Measurements from ENCODE around the gene MYL5.
"Not testable (repeated sequence)": the region's sequence is repeated elsewhere in the genome, so short reads cannot be mapped to it uniquely, and the experiment has no call there.

The MYL5 gene

DNA sequence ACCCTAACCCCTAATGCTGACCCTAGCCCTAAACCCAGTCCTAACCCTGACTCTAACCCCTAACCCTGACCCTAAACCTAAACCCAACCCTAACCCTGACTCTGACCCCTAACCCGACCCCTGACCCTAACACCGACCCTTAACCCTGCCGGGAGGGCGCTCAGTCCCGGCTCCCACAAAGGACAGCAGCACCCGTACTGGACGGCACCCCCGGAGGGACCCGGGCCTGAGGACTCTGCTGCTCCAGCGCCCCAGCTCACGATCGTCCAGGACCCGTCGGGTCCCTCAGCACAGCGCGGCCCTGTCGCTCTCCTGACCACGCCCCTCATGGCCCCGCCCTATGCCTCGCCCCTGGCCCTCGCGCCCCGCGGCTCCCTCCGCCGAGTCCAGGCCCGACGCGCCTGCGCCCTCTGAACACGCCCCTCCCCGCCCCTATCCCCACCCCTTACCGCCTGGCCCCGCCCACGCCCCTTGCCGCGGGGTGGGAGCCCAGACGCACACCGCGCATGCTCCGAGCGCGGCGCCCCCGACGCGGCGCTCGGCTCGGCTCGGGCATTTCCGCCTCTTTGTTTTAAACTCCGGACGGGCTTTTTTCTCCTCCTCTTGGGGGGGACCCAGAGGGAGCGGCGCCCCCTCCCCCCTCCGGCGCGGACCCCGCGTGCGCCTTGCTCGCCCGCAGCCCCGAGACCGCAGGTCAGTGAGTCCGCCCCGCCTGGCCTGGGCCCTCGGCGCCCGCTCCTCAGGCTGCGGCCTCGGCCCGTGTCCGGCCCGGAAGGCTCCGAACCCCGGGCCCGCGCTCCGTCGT, 31.1 kb downstream of the MYL5 start, which contains the start of gene PCGF3:
Gene PCGF3 (plus strand): TSS at position 555 of the 805 bp plus-strand sequence. CDS start 27,849 bp downstream, outside the sequence.
- peak; percentile 97 for DNase-seq (ENCODE audit: low read depth)

DNA sequence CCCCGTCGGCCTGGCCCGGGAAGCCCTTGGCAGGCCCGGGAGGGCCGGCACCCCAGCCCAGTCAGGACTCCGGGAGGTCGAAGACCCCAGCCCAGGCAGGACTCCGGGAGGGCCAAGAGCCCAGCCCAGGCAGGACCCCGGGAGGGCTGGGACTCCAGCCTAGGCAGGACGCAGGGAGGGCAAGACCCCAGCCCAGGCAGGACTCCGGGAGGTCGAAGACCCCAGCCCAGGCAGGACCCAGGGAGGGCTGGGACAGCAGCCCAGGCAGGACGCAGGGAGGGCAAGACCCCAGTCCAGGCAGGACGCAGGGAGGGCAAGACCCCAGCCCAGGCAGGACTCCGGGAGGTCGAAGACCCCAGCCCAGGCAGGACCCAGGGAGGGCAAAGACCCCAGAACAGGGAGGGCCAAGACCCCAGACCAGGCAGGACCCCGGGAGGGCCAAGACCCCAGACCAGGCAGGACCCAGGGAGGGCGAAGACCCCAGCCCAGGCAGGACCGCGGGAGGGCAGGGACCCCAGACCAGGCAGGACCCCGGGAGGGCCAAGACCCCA, 31.8 kb downstream of the MYL5 start:
- not testable (repeated sequence) for DNase-seq (ENCODE audit: low read depth)

DNA sequence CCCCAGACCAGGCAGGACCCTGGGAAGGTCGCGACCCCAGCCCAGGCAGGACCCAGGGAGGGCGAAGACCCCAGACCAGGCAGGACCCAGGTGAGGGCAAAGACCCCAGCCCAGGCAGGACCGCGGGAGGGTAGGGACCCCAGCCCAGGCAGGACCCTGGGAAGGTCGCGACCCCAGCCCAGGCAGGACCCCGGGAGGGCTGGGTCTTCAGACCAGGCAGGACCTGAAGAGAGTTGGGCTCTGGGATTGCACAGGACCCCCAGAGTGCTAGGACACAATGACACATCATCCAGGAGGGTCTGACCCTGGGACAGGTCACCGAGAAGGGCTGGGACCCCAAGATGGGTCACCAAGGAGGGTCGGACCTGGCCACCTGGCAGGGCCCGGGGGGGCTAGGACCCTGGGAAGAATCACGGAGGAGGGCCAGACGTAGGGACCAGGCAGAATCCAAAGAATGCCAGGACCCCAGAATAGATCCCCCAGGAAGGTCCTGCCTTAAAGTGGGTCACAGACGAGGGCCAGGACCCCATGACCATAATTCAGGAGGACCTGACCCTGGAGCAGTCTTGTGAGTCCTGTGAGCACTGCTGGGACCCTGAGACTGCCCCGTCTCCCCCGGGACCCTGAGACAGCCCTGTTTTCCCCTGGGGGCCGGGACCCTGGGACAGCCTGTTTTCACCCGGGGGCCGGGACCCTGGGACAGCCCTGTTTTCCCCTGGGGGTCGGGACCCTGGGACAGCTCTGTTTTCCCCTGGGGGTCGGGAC, 32.7 kb downstream of the MYL5 start:
- no peak for DNase-seq (ENCODE audit: low read depth)

DNA sequence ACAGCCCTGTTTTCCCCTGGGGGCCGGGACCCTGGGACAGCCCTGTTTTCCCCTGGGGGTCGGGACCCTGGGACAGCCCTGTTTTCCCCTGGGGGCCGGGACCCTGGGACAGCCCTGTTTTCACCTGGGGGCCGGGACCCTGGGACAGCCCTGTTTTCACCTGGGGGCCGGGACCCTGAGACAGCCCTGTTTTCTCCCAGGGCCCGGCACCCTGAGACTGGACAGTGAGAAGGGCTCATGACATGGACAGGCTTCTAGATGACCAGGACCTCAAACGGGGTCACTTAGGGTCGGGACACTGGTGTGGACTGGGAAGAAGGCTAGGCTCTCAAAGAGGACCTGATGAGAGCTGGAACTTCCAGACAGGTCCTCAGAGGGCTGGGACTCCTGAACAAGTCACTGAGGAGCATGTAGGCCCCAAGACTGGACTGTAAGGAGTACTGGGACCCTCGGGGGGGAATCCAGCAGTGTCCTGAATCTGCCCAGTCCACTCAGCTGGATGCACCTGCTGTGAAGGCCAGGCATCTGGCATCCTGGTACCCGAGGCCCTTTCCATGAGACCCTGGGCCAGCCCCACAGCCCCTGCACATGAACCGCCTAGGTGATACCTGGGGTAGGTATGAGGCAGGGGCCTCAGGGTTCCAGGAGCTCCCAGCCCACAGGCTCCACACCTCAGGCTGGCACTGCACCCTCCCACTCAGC, 33.7 kb downstream of the MYL5 start:
- no peak for DNase-seq (ENCODE audit: low read depth)

DNA sequence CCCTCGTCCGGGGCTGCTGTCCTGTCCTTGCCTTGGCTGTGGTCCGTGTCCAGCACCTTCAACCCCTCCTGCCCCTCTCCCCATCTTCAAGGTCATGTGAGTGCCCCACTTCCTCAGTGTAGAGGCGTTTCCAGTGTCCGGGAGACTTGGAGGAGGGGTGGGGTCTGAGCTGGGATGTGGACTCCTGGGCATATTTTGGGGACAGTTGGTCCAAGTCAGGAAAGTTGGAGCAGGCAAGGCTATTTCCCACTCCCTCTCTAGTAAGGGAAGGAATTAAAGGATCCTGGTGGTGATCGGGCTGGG, 34.2 kb downstream of the MYL5 start:
- no peak for DNase-seq (ENCODE audit: low read depth)

DNA sequence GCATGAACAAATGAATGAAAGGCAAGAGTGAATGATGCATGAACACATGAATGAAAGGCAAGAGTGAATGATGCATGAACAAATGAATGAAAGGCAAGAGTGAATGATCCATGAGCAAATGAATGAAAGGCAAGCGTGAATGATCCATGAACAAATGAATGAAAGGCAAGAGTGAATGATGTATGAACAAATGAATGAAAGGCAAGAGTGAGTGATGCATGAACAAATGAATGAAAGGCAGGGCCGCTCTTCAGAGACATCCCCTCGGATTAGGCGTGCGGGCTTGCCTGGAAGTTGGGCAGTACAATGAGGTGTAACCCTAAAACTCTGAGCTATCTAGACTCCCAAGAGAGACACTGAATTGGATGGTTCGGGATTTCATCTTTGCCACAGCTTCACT, 35.0 kb downstream of the MYL5 start:
- no peak for DNase-seq (ENCODE audit: low read depth)

DNA sequence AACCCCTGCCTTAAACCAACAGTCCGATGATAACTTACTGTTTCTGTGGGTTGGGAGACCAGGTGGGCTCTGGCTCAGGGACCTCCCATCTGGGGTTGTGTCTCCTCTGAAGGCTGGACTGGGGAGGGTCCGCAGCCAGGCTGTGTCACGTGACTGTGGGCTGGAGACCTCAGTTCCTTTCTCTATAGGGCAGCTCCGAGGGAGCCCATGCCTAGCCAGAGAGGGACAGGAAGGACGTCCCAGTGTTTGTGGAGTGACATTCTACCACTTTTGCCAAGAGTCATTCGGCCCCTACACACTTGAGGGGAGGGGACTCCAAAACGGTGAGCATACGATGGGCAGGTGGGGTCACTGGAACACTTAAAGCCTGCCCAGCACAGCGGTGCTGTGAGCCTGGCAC, 35.8 kb downstream of the MYL5 start:
- no peak for DNase-seq (ENCODE audit: low read depth)

- DNase-seq (ENCODE audit: low read depth): no peak
These were observed 36.6 kb downstream of the MYL5 start for GRCh38 chr4:710916-711315.

DNA sequence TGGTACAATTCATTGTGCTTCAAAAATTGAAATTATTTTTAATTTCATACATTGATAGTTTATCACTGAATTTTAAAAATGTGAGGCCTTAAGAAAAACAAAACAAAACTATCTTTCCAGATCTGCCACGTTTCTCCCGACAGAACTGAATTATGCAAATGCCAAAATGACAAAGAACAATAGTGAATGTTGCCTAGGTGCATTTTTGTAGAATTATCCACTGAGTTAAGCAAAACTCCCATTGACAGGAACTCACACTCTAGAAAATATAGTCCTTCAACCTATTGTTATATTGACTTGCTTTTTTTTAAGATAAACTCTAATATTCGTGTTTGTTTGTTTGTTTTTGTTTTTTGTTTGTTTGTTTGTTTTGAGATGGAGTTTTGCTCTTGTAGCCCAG, 37.8 kb downstream of the MYL5 start:
- DNase-seq (ENCODE audit: low read depth): no peak

DNA sequence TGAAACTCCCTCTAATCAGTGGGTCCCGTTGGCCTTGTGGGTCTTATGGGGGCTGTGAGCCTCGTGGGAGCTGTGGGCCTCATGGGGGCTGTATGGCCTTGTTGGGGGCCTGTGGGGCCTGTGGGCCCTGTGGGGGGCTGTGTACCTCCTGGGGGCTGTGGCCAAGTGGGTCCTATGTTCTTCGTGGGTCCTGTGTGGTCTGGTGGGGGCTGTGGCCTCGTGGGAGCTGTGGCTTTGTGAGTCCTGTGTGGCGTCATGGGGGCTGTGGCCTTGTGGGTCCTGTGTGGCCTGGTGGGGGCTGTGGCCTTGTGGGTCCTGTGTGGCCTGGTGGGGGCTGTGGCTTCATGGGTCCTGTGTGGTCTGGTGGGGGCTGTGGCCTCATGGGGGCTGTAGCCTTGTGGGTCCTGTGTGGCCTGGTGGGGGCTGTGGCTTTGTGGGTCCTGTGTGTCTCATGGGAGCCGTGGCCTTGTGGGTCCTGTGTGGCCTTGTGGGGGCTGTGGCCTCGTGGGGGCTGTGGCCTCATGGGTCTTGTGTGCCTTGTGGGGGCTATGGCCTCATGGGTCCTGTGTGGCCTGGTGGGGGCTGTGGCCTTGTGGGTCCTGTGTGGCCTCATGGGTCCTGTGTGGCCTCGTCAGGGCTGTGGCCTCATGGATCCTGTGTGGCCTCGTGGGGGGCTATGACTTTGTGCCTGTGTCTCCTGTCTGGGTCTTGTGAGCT, 38.7 kb downstream of the MYL5 start:
- no peak for DNase-seq (ENCODE audit: low read depth)

GRCh38 chr4:714087-714486, 39.7 kb downstream of the MYL5 start:
- DNase-seq (ENCODE audit: low read depth): no peak

- DNase-seq (ENCODE audit: low read depth): no peak
These were observed 43.4 kb downstream of the MYL5 start for GRCh38 chr4:717601-718320.

- no peak for DNase-seq (ENCODE audit: low read depth)
These were observed 44.1 kb downstream of the MYL5 start for GRCh38 chr4:718460-718859.

DNA sequence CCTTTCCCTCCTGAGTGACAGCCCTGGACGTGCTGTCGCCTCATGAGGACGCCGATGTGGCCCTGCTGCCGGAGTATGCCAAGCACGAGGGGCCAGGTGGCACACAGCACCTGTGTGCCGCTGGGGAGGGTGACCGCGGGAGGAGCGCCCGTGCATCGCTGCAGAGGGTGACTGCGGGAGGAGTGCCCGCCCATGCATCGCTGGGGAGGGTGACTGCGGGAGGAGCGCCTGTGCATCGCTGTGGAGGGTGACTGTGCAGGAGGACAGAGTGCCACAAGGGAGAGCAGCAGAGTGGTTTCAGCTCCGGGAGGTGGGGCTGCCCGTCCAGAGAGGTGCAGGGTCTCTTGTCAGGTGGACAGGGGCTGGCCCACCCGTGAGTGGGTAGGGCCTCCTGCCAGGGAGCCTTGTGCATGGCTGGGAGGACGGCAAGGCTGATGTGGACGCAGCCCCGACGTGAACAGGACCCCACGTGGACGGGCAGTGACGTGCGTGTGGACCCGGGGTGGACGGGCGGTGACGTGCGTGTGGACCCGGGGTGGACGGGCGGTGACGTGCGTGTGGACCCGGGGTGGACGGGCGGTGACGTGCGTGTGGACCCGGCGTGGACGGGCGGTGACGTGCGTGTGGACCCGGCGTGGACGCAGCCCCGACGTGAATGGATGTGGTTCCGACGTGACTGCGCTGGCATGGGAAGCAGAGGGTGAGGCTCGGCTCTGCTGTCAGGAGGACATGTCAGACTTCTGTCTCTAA, 45.9 kb downstream of the MYL5 start:
- DNase-seq (ENCODE audit: low read depth): no peak

GRCh38 chr4:721261-722168, 47.2 kb downstream of the MYL5 start:
- no peak for DNase-seq (ENCODE audit: low read depth)

DNA sequence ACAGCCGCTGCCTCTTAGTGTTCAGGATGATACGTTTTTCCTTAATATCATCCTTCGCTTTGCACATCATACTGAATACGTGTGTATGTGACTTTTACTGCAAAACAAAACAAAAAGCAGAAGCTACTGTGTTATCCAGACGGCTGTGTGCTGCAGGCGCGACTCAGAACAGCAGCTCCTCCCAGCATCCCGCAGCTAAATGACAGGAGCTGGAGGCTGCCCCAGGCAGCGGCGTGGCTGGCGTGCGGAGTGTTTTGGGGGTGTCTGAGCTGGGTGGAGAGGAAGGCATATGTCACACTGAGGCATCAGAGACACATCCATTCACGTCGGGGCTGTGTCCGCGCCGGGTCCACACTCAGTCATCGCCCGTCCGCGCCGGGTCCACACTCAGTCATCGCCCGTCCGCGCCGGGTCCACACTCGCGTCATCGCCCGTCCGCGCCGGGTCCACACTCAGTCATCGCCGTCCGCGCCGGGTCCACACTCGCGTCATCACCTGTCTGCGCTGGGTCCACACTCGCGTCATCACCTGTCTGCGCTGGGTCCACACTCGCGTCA, 47.9 kb downstream of the MYL5 start:
- DNase-seq (ENCODE audit: low read depth): no peak

GRCh38 chr4:722851-723360, 48.6 kb downstream of the MYL5 start:
- DNase-seq (ENCODE audit: low read depth): no peak

GRCh38 chr4:723751-724530, 49.6 kb downstream of the MYL5 start:
- no peak for DNase-seq (ENCODE audit: low read depth)

Measured in stimulated activated CD8-positive, alpha-beta memory T cell treated with anti-CD3 and anti-CD28 coated beads, Interleukin-15, amount 100 ng/mL, for 24 hours (primary cell).